HepG2 (cell line): ENCODE data around the gene STON1. TPM values are rescaled to one million over a fixed set of nuclear protein-coding genes. Genes with fewer than 3 reads are reported as not detected.

Experiments used
- ATAC-seq: fragments of 200-7000 bp; cut with Tn5 transposase; 3 replicates; pipeline ENCODE4 v1.9.1; 2020; ENCODE audit warnings: mild to moderate bottlenecking, moderate library complexity
- BruUV-seq: library from RNA; stranded (reverse); fragments of 400-500 nt; replicated peaks from 2 replicates; lab custom pipeline; 2021; lab: Mats Ljungman, UMichigan
- CTCF ChIA-PET: fragments of 300-600 bp; formaldehyde crosslinking; extraction: SDS; loops from one replicate; lab custom pipeline; 2021; ENCODE audit warnings: low total read pairs, inconsistent platforms, low intra/inter-chr PET ratio; lab: Yijun Ruan, JAX
- POLR2A ChIA-PET: fragments of 350-600 bp; sonication (Branson Sonifier 250); formaldehyde crosslinking; loops from one replicate; lab custom pipeline; 2020; ENCODE audit warnings: antibody characterized with exemption, inconsistent platforms; lab: Yijun Ruan, JAX
- DNase-seq: peaks from one replicate; pipeline ENCODE4 v3.0.0-alpha.2; 2015; ENCODE audit warnings: low spot score
- FAIRE-seq: peaks from 3 replicates; lab custom pipeline; 2011; peaks lifted over from hg19 to GRCh38; lab: Jason Lieb, UNC
- H2AFZ ChIP-seq: one replicate; pipeline ENCODE4 v1.6.1; 2011; ENCODE audit warnings: low read length, inconsistent platforms
- H3K27ac ChIP-seq: fragments of 300-600 bp; 3 replicates; pipeline ENCODE4 v1.8.0; 2011; ENCODE audit warnings: mixed run types, mild to moderate bottlenecking, mixed read lengths, low read length, inconsistent platforms; ENCODE audit not compliant: insufficient read depth; ENCODE audit errors: extremely low read length
- H3K27me3 ChIP-seq, 2 experiments: fragments of 200-600 bp in 1 of 2; 2 replicates in 1 of 2; 3 replicates in 1 of 2; pipeline versions ENCODE4 v1.6.0 to v1.8.0; 2011; ENCODE audit warnings: low read length in 2 of 2, mild to moderate bottlenecking in 2 of 2, moderate library complexity in 2 of 2, inconsistent platforms in 1 of 2; ENCODE audit not compliant: insufficient read depth in 2 of 2, control insufficient read depth in 1 of 2
- H3K36me3 ChIP-seq, 2 experiments: fragments of 200-600 bp in 1 of 2; replicated peaks in 1 of 2; 2 replicates in 1 of 2; 3 replicates in 1 of 2; pipeline versions ENCODE4 v1.5.1 to v1.8.0; 2011; ENCODE audit warnings: low read length in 2 of 2, inconsistent platforms in 1 of 2; ENCODE audit not compliant: insufficient read depth in 2 of 2, control insufficient read depth in 1 of 2
- H3K4me1 ChIP-seq: 2 replicates; pipeline ENCODE4 v1.5.1; 2012; ENCODE audit warnings: low read length, inconsistent platforms; ENCODE audit not compliant: insufficient read depth
- H3K4me2 ChIP-seq: 2 replicates; pipeline ENCODE4 v1.6.0; 2011; ENCODE audit warnings: low read depth, low read length, inconsistent platforms
- H3K4me3 ChIP-seq, 3 experiments: fragments of 200-600 bp in 1 of 3; sonication (generic), shearing (Covaris generic) in 1 of 3; replicated peaks in 1 of 3; 2 replicates each; pipeline ENCODE4 v1.5.1; 2011 to 2016; ENCODE audit warnings: low read length in 3 of 3, inconsistent platforms in 2 of 3, low read depth in 2 of 3, mild to moderate bottlenecking in 2 of 3, control low read depth in 1 of 3, mixed read lengths in 1 of 3; ENCODE audit not compliant: insufficient read depth in 1 of 3
- H3K79me2 ChIP-seq: one replicate; pipeline ENCODE4 v1.6.1; 2011; ENCODE audit warnings: low read length, inconsistent platforms; ENCODE audit not compliant: insufficient read depth
- H3K9ac ChIP-seq: 2 replicates; pipeline ENCODE4 v1.6.0; 2011; ENCODE audit warnings: mild to moderate bottlenecking, low read depth, low read length, inconsistent platforms; ENCODE audit not compliant: insufficient read depth
- H3K9me3 ChIP-seq: 2 replicates; pipeline ENCODE4 v1.5.1; 2012; ENCODE audit warnings: mild to moderate bottlenecking, low read length
- H4K20me1 ChIP-seq: 2 replicates; pipeline ENCODE4 v1.6.0; 2011; ENCODE audit warnings: inconsistent platforms, mild to moderate bottlenecking, low read length, moderate library complexity; ENCODE audit not compliant: insufficient read depth
- CC2D1A ChIP-seq: sonication (generic); formaldehyde crosslinking; IDR thresholded peaks from 2 replicates; pipeline ENCODE4 v1.8.1; 2023; ENCODE audit warnings: mild to moderate bottlenecking, missing genetic modification reagents
- CHD4 ChIP-seq: fragments of 200-600 bp; sonication (generic); IDR thresholded peaks from 2 replicates; pipeline ENCODE4 v1.7.0; 2017; ENCODE audit warnings: mild to moderate bottlenecking, low read length, borderline replicate concordance
- CREM ChIP-seq, 2 experiments: sonication (generic) in 1 of 2; formaldehyde crosslinking in 1 of 2; IDR thresholded peaks; 2 replicates each; pipeline versions ENCODE4 v1.4.0 to v1.6.1; 2016 to 2020; ENCODE audit warnings: antibody characterized with exemption in 1 of 2, mild to moderate bottlenecking in 1 of 2, missing genetic modification reagents in 1 of 2
- NAIF1 ChIP-seq: sonication (generic); formaldehyde crosslinking; IDR thresholded peaks from 2 replicates; pipeline ENCODE4 v1.5.0; 2020; ENCODE audit warnings: mild to moderate bottlenecking, missing genetic modification reagents, borderline replicate concordance
- NFKB2 ChIP-seq: sonication (generic); formaldehyde crosslinking; IDR thresholded peaks from 2 replicates; pipeline ENCODE4 v1.4.0; 2020; ENCODE audit warnings: missing genetic modification reagents, borderline replicate concordance
- SKI ChIP-seq: fragments of 450-650 bp; IDR thresholded peaks from one replicate; pipeline ENCODE4 v1.6.1; 2018; ENCODE audit warnings: mild to moderate bottlenecking; ENCODE audit not compliant: partially characterized antibody
- SMAD1 ChIP-seq: sonication (generic); formaldehyde crosslinking; IDR thresholded peaks from 2 replicates; pipeline ENCODE4 v1.4.0; 2020; ENCODE audit warnings: missing genetic modification reagents, low read depth, mild to moderate bottlenecking, borderline replicate concordance
- TFE3 ChIP-seq: IDR thresholded peaks from 2 replicates; pipeline ENCODE4 v1.6.1; 2016
- ZFP36L1 ChIP-seq: sonication (generic); formaldehyde crosslinking; IDR thresholded peaks from 2 replicates; pipeline ENCODE4 v1.8.0; 2022; ENCODE audit warnings: mild to moderate bottlenecking, missing genetic modification reagents, moderate library complexity
- ZNF317 ChIP-seq: sonication (generic); formaldehyde crosslinking; IDR thresholded peaks from 2 replicates; pipeline ENCODE4 v1.5.0; 2020; ENCODE audit warnings: mild to moderate bottlenecking, missing genetic modification reagents
- ZNF468 ChIP-seq: sonication (generic); formaldehyde crosslinking; IDR thresholded peaks from 2 replicates; pipeline ENCODE4 v1.8.0; 2022; ENCODE audit warnings: mild to moderate bottlenecking, moderate library complexity, missing genetic modification reagents
- ZNF678 ChIP-seq: sonication (generic); formaldehyde crosslinking; IDR thresholded peaks from 2 replicates; pipeline ENCODE4 v1.4.0; 2020; ENCODE audit warnings: mild to moderate bottlenecking, missing genetic modification reagents
- ZSCAN31 ChIP-seq: sonication (generic); formaldehyde crosslinking; IDR thresholded peaks from 2 replicates; pipeline ENCODE4 v1.5.0; 2020; ENCODE audit warnings: low read depth, mild to moderate bottlenecking, missing genetic modification reagents
- WGBS: methylation state at CpG from one replicate; pipeline ENCODE4 v1.1.6; 2017; ENCODE audit warnings: low lambda C conversion rate; 5-methylcytosine and 5-hydroxymethylcytosine counted together
- in situ Hi-C: cut with HindIII; loops from 2 replicates; pipeline ENCODE4 v1.10.0; 2017; ENCODE audit warnings: low pct_unique_long_range_greater_than_20kb; ENCODE audit not compliant: extremely low pct_ligation_motif_present
- intact Hi-C: fragments of 100-400 bp; cut with micrococcal nuclease; formaldehyde crosslinking; loops from one replicate; pipeline ENCODE4 v1.10.0; 2022; ENCODE audit not compliant: unreplicated experiment
- polyA plus RNA-seq, 8 experiments: library from polyadenylated mRNA; depleted of rRNA in 3 of 8; stranded (reverse) in 7 of 8; unstranded in 1 of 8; fragments of >200 nt; fragmentation: Illumina TruSeq in 4 of 8; extraction: Trizol in 4 of 8; gene quantifications; 2 replicates each; pipeline versions ENCODE4 v1.2.1 to v1.2.3, GENCODE V29; 2011 to 2016; ENCODE audit warnings: low read depth in 4 of 8, missing spikeins in 1 of 8, mixed read lengths in 1 of 8; ENCODE audit not compliant: insufficient read depth in 1 of 8
- total RNA-seq, 5 experiments: library from RNA; depleted of rRNA; stranded (reverse); fragments of >200 nt; fragmentation: Illumina TruSeq; extraction: Trizol; gene quantifications; 2 replicates each; pipeline ENCODE4 v1.2.3, GENCODE V29; 2016; ENCODE audit warnings: low read depth in 1 of 5

The STON1 gene
- total and polyA plus RNA-seq, 2 of the 13 experiments (the other 11 are each of a cell fraction or from before 2014, with no cell fraction given), result 0.09 to 0.28 TPM

GRCh38 chr2:48567671-48568070, 37.7 kb downstream of the STON1 start:
- DNase-seq, result no peak
- intact Hi-C loops, result no loop called here
- no peak for ATAC-seq
- WGBS, result 61% methylated on average over 4 of the region's 4 CpGs
- no peaks in the 10 kb centered on the region for H3K9me3 ChIP-seq
- no peak overlapping the region for H3K27ac ChIP-seq
- no peak for FAIRE-seq
- no peaks in the 10 kb centered on the region for H3K27me3 ChIP-seq
- no peak overlapping the region for H3K4me2 ChIP-seq
- H2AFZ ChIP-seq, result no peak overlapping the region
- no peaks in the 10 kb centered on the region for H3K79me2 ChIP-seq
- no TSS peak for BruUV-seq
- no peak overlapping the region for H3K4me3 ChIP-seq
- H4K20me1 ChIP-seq, result no peaks in the 10 kb centered on the region
- TF ChIP-seq SMAD1, result no peak
- TF ChIP-seq SKI, result no peak
- no peak for TF ChIP-seq CC2D1A (CRISPR knock-in tag)
- no peak for TF ChIP-seq CREM (IDR thresholded peaks at IDR 0.05)
- no peak for TF ChIP-seq CREM (CRISPR knock-in tag; IDR thresholded peaks at IDR 0.05)
- TF ChIP-seq NAIF1, result no peak
- no peak for TF ChIP-seq ZNF468 (CRISPR knock-in tag)
- TF ChIP-seq TFE3 (CRISPR knock-in tag), result no peak
- TF ChIP-seq ZSCAN31 (CRISPR knock-in tag), result no peak
- no peak for TF ChIP-seq ZFP36L1
- TF ChIP-seq ZNF678, result no peak
- TF ChIP-seq CHD4, result no peak
- TF ChIP-seq ZNF317 (CRISPR knock-in tag), result no peak
- no peak for TF ChIP-seq NFKB2
- TF ChIP-seq, all 625 proteins: peak for 0
- in situ Hi-C loops, result no loop called here
- peaks cover 6% of the 10 kb centered on the region for H3K4me1 ChIP-seq
- H3K9ac ChIP-seq, result no peak overlapping the region
- ChIA-PET CTCF (interaction anchor here (1.9 kb wide), 1 partner anchor 21 kb away, joined by 12 read pairs; no protein-coding TSS in a partner anchor), POLR2A (no interaction called here)
- H3K36me3 ChIP-seq, result no peaks in the 10 kb centered on the region
